Karpas-422 (cell line): Measurements from ENCODE around the gene SPATA6L. TPM values are rescaled to one million over a fixed set of nuclear protein-coding genes. Genes with fewer than 3 reads are reported as not detected.

Experiments used
- DNase-seq: peaks from one replicate; pipeline ENCODE4 v3.0.0-alpha.2; 2015
- H2AFZ ChIP-seq: fragments of 200-600 bp; sonication (generic); 2 replicates; pipeline ENCODE4 v1.6.1; 2014; ENCODE audit warnings: antibody characterized with exemption, low read length, mixed read lengths
- H3K27ac ChIP-seq: fragments of 200-600 bp; sonication (generic); 2 replicates; pipeline ENCODE4 v1.5.1; 2014; ENCODE audit warnings: mild to moderate bottlenecking, low read length, moderate library complexity
- H3K27me3 ChIP-seq: fragments of 200-600 bp; sonication (generic); 2 replicates; pipeline ENCODE4 v1.6.1; 2014; ENCODE audit warnings: low read length, mixed read lengths
- H3K36me3 ChIP-seq: fragments of 200-600 bp; sonication (generic); 2 replicates; pipeline ENCODE4 v1.6.1; 2014; ENCODE audit warnings: low read length, mixed read lengths; ENCODE audit not compliant: insufficient read depth
- H3K4me1 ChIP-seq: fragments of 200-600 bp; sonication (generic); 2 replicates; pipeline ENCODE4 v1.6.1; 2014; ENCODE audit warnings: mild to moderate bottlenecking, low read length, mixed read lengths
- H3K4me2 ChIP-seq: fragments of 200-600 bp; sonication (generic); 2 replicates; pipeline ENCODE4 v1.6.1; 2014; ENCODE audit warnings: low read length, low read depth, mild to moderate bottlenecking; ENCODE audit not compliant: poor library complexity, severe bottlenecking
- H3K4me3 ChIP-seq: fragments of 200-600 bp; sonication (generic); 2 replicates; pipeline ENCODE4 v1.5.1; 2014; ENCODE audit warnings: mild to moderate bottlenecking, antibody characterized with exemption, low read length, mixed read lengths
- H3K79me2 ChIP-seq: fragments of 200-600 bp; sonication (generic); 2 replicates; pipeline ENCODE4 v1.6.1; 2014; ENCODE audit warnings: mild to moderate bottlenecking, low read length, mixed read lengths
- H3K9ac ChIP-seq: fragments of 200-600 bp; sonication (generic); 2 replicates; pipeline ENCODE4 v1.6.0; 2014; ENCODE audit warnings: low read length
- H3K9me2 ChIP-seq: fragments of 200-600 bp; sonication (generic), shearing (Covaris generic); replicated peaks from 2 replicates; pipeline ENCODE4 v1.6.0; 2014; ENCODE audit warnings: mild to moderate bottlenecking, low read length, moderate library complexity; ENCODE audit not compliant: insufficient read depth
- H3K9me3 ChIP-seq: fragments of 300-700, 200-600 bp; sonication (generic); 2 replicates; pipeline ENCODE4 v1.6.1; 2014; ENCODE audit warnings: low read length, mixed read lengths
- H4K20me1 ChIP-seq: fragments of 200-600 bp; sonication (generic); 2 replicates; pipeline ENCODE4 v1.6.1; 2014; ENCODE audit warnings: mild to moderate bottlenecking, antibody characterized with exemption, low read length, low read depth; ENCODE audit not compliant: insufficient read depth
- total RNA-seq: library from RNA; depleted of rRNA; stranded (reverse); fragments of >200 nt; shearing (Covaris generic); gene quantifications from 2 replicates; pipeline ENCODE4 v1.2.3, GENCODE V29; 2014; ENCODE audit warnings: low replicate concordance

The SPATA6L gene
- total RNA-seq, 1 experiment from 2014 or later: 0.22 TPM

- Histone ChIP-seq H3K27me3 (no peaks in the 10 kb centered on the region), H3K27ac (no peak overlapping the region), H3K79me2 (no peaks in the 10 kb centered on the region), H3K9me3 (no peaks in the 10 kb centered on the region), H3K4me2 (no peak overlapping the region), H3K36me3 (no peaks in the 10 kb centered on the region), H3K4me3 (no peak overlapping the region), H4K20me1 (no peaks in the 10 kb centered on the region), H3K9me2 (no peaks in the 10 kb centered on the region), H3K9ac (no peak overlapping the region), H3K4me1 (no peaks in the 10 kb centered on the region), H2AFZ (no peak overlapping the region)
- DNase-seq: no peak
Measured at GRCh38 chr9:4574657-4575243, 91.5 kb downstream of the SPATA6L start.

- Histone ChIP-seq H3K9me3 (no peaks in the 10 kb centered on the region), H3K79me2 (no peaks in the 10 kb centered on the region), H3K9ac (no peak overlapping the region), H2AFZ (no peak overlapping the region), H3K27me3 (no peaks in the 10 kb centered on the region), H4K20me1 (no peaks in the 10 kb centered on the region), H3K4me2 (no peak overlapping the region), H3K36me3 (no peaks in the 10 kb centered on the region), H3K27ac (no peak overlapping the region), H3K9me2 (no peaks in the 10 kb centered on the region), H3K4me3 (no peak overlapping the region), H3K4me1 (no peaks in the 10 kb centered on the region)
- DNase-seq: no peak
Measured at GRCh38 chr9:4573634-4574389, 92.5 kb downstream of the SPATA6L start.

- DNase-seq: peak; percentile 5
Measured at GRCh38 chr9:4573176-4573575, 93.1 kb downstream of the SPATA6L start.

GRCh38 chr9:4572184-4572826, 94.0 kb downstream of the SPATA6L start:
- no peaks in the 10 kb centered on the region for H3K9me3 ChIP-seq
- H3K9ac ChIP-seq: no peak overlapping the region
- H3K4me3 ChIP-seq: no peak overlapping the region
- H3K27ac ChIP-seq: no peak overlapping the region
- no peaks in the 10 kb centered on the region for H3K9me2 ChIP-seq
- H3K4me2 ChIP-seq: no peak overlapping the region
- H3K36me3 ChIP-seq: no peaks in the 10 kb centered on the region
- no peak overlapping the region for H2AFZ ChIP-seq
- DNase-seq: no peak
- H3K27me3 ChIP-seq: no peaks in the 10 kb centered on the region
- H3K79me2 ChIP-seq: no peaks in the 10 kb centered on the region
- H4K20me1 ChIP-seq: no peaks in the 10 kb centered on the region
- H3K4me1 ChIP-seq: no peaks in the 10 kb centered on the region

More at GRCh38 chr9:4573176-4573575, 93.1 kb downstream of the SPATA6L start:
- no peaks in the 10 kb centered on the region for H3K9me3 ChIP-seq
- no peak overlapping the region for H2AFZ ChIP-seq
- H3K79me2 ChIP-seq: no peaks in the 10 kb centered on the region
- H3K4me3 ChIP-seq: no peak overlapping the region
- H3K4me2 ChIP-seq: no peak overlapping the region
- H4K20me1 ChIP-seq: no peaks in the 10 kb centered on the region
- no peaks in the 10 kb centered on the region for H3K9me2 ChIP-seq
- H3K27me3 ChIP-seq: no peaks in the 10 kb centered on the region
- H3K36me3 ChIP-seq: no peaks in the 10 kb centered on the region
- no peak overlapping the region for H3K9ac ChIP-seq
- H3K27ac ChIP-seq: no peak overlapping the region
- no peaks in the 10 kb centered on the region for H3K4me1 ChIP-seq

- Histone ChIP-seq H3K4me2 (no peak overlapping the region), H3K4me3 (no peak overlapping the region), H3K27ac (no peak overlapping the region), H3K36me3 (no peaks in the 10 kb centered on the region), H4K20me1 (no peaks in the 10 kb centered on the region), H3K27me3 (no peaks in the 10 kb centered on the region), H3K9me3 (no peaks in the 10 kb centered on the region), H3K4me1 (no peaks in the 10 kb centered on the region), H3K9me2 (no peaks in the 10 kb centered on the region), H2AFZ (no peak overlapping the region), H3K79me2 (no peaks in the 10 kb centered on the region), H3K9ac (no peak overlapping the region)
- no peak for DNase-seq
Measured at GRCh38 chr9:4569101-4569500, 97.2 kb downstream of the SPATA6L start.

- no peaks in the 10 kb centered on the region for H3K79me2 ChIP-seq
- H3K9ac ChIP-seq: no peak overlapping the region
- no peak overlapping the region for H3K4me2 ChIP-seq
- H3K27me3 ChIP-seq: no peaks in the 10 kb centered on the region
- no peak overlapping the region for H3K27ac ChIP-seq
- no peaks in the 10 kb centered on the region for H3K36me3 ChIP-seq
- no peaks in the 10 kb centered on the region for H3K4me1 ChIP-seq
- no peak overlapping the region for H2AFZ ChIP-seq
- no peaks in the 10 kb centered on the region for H3K9me3 ChIP-seq
- H3K9me2 ChIP-seq: no peaks in the 10 kb centered on the region
- H4K20me1 ChIP-seq: no peaks in the 10 kb centered on the region
- H3K4me3 ChIP-seq: no peak overlapping the region
- DNase-seq: no peak
Measured at GRCh38 chr9:4567601-4568000, 98.7 kb downstream of the SPATA6L start.

- no peak overlapping the region for H3K27ac ChIP-seq
- no peak for DNase-seq
- no peak overlapping the region for H3K4me3 ChIP-seq
- no peaks in the 10 kb centered on the region for H4K20me1 ChIP-seq
- H3K4me2 ChIP-seq: no peak overlapping the region
- no peaks in the 10 kb centered on the region for H3K9me2 ChIP-seq
- H3K9me3 ChIP-seq: no peaks in the 10 kb centered on the region
- no peaks in the 10 kb centered on the region for H3K36me3 ChIP-seq
- no peaks in the 10 kb centered on the region for H3K27me3 ChIP-seq
- H3K4me1 ChIP-seq: no peaks in the 10 kb centered on the region
- no peak overlapping the region for H3K9ac ChIP-seq
- H2AFZ ChIP-seq: no peak overlapping the region
- no peaks in the 10 kb centered on the region for H3K79me2 ChIP-seq
Measured at GRCh38 chr9:4566806-4567205, 99.5 kb downstream of the SPATA6L start.

GRCh38 chr9:4563105-4563504, 103.2 kb downstream of the SPATA6L start:
- Histone ChIP-seq H4K20me1 (no peaks in the 10 kb centered on the region), H3K36me3 (no peaks in the 10 kb centered on the region), H2AFZ (no peak overlapping the region), H3K27me3 (no peaks in the 10 kb centered on the region), H3K9me2 (no peaks in the 10 kb centered on the region), H3K4me1 (peaks cover 10% of the 10 kb centered on the region), H3K27ac (no peak overlapping the region), H3K79me2 (no peaks in the 10 kb centered on the region), H3K9ac (no peak overlapping the region), H3K4me3 (no peak overlapping the region), H3K4me2 (no peak overlapping the region), H3K9me3 (no peaks in the 10 kb centered on the region)
- no peak for DNase-seq
